SK-N-SH (cell line): ENCODE measurements around the gene FAH.

Source experiments
- CTCF ChIP-seq: fragments of 200-600 bp; sonication (generic); IDR thresholded peaks from 2 replicates; pipeline ENCODE4 v1.6.1; 2017; ENCODE audit warnings: antibody characterized with exemption, mild to moderate bottlenecking, moderate library complexity
- EP300 ChIP-seq, 2 experiments: IDR thresholded peaks; 2 replicates each; pipeline versions ENCODE4 v1.4.0 to v1.6.1; 2012; ENCODE audit warnings: borderline replicate concordance in 1 of 2, low read depth in 1 of 2, low read length in 1 of 2
- EZH2phosphoT487 ChIP-seq: fragments of 200-600 bp; sonication (generic); IDR thresholded peaks from 2 replicates; pipeline ENCODE4 v1.6.1; 2017; ENCODE audit warnings: low read depth, mixed run types, mild to moderate bottlenecking, antibody characterized with exemption, moderate library complexity, borderline replicate concordance
- FOXJ3 ChIP-seq: sonication (generic); formaldehyde crosslinking; IDR thresholded peaks from 2 replicates; pipeline ENCODE4 v1.5.1; 2020; ENCODE audit warnings: mild to moderate bottlenecking, missing genetic modification reagents
- POLR2AphosphoS5 ChIP-seq: IDR thresholded peaks from 2 replicates; pipeline ENCODE4 v1.6.1; 2012; ENCODE audit warnings: low read depth, low read length
- RAD21 ChIP-seq: IDR thresholded peaks from 2 replicates; pipeline ENCODE4 v1.6.1; 2012; ENCODE audit warnings: mild to moderate bottlenecking, low read length
- TAF1 ChIP-seq: IDR thresholded peaks from 2 replicates; pipeline ENCODE4 v1.6.1; 2012; ENCODE audit warnings: low read depth, mild to moderate bottlenecking, low read length, moderate library complexity, borderline replicate concordance
- YY1 ChIP-seq: IDR thresholded peaks from 2 replicates; pipeline ENCODE4 v1.4.0; 2012; ENCODE audit warnings: low read depth, mild to moderate bottlenecking

GRCh38 chr15:80163897-80164296 lies 11.1 kb downstream of the FAH start:
- TF ChIP-seq CTCF (no peak), RAD21 (no peak), FOXJ3 (no peak), POLR2AphosphoS5 (no peak), EP300 (IDR thresholded peaks at IDR 0.05; ENCODE audit: borderline replicate concordance in 1 of 2, low read depth in 1 of 2, low read length in 1 of 2) (no peak), EZH2phosphoT487 (no peak), TAF1 (no peak), YY1 (no peak)
